IPS-18a (cell line): ENCODE data around the gene UBA5.

Source experiments
- H3K27ac ChIP-seq: one replicate; pipeline ENCODE4 v1.5.1; 2013; ENCODE audit warnings: low read length
- H3K27me3 ChIP-seq: one replicate; pipeline ENCODE4 v1.6.1; 2013; ENCODE audit warnings: mild to moderate bottlenecking, low read length; ENCODE audit not compliant: control insufficient read depth, insufficient read depth
- H3K36me3 ChIP-seq: one replicate; pipeline ENCODE4 v1.6.1; 2013; ENCODE audit warnings: low read depth, low read length; ENCODE audit not compliant: control insufficient read depth
- H3K4me1 ChIP-seq: one replicate; pipeline ENCODE4 v1.6.1; 2013; ENCODE audit warnings: low read depth, low read length; ENCODE audit not compliant: control insufficient read depth
- H3K4me3 ChIP-seq: one replicate; pipeline ENCODE4 v1.5.1; 2013; ENCODE audit warnings: low read length
- H3K9ac ChIP-seq: one replicate; pipeline ENCODE4 v1.6.1; 2013; ENCODE audit warnings: mild to moderate bottlenecking, low read length, moderate library complexity
- H3K9me3 ChIP-seq: one replicate; pipeline ENCODE4 v1.6.1; 2013; ENCODE audit warnings: low read depth, low read length; ENCODE audit not compliant: control insufficient read depth

Gene UBA5

GRCh38 chr3:132679911-132680310 lies 19.8 kb downstream of the UBA5 start:
- Histone ChIP-seq H3K27ac (no peak overlapping the region), H3K4me1 (no peaks in the 10 kb centered on the region), H3K4me3 (no peak overlapping the region), H3K9me3 (no peaks in the 10 kb centered on the region), H3K36me3 (peaks cover 51% of the 10 kb centered on the region), H3K27me3 (no peaks in the 10 kb centered on the region), H3K9ac (no peak overlapping the region)

GRCh38 chr3:132681421-132681820 lies 21.3 kb downstream of the UBA5 start:
- no peak overlapping the region for H3K9ac ChIP-seq

GRCh38 chr3:132682201-132682600 lies 22.1 kb downstream of the UBA5 start:
- Histone ChIP-seq H3K27me3 (no peaks in the 10 kb centered on the region), H3K27ac (no peak overlapping the region), H3K9me3 (no peaks in the 10 kb centered on the region), H3K4me1 (no peaks in the 10 kb centered on the region), H3K9ac (no peak overlapping the region), H3K36me3 (peaks cover 42% of the 10 kb centered on the region), H3K4me3 (no peak overlapping the region)

More at GRCh38 chr3:132681421-132681820, 21.3 kb downstream of the UBA5 start:
- H3K4me1 ChIP-seq = no peaks in the 10 kb centered on the region
- no peak overlapping the region for H3K27ac ChIP-seq
- no peak overlapping the region for H3K4me3 ChIP-seq
- peaks cover 46% of the 10 kb centered on the region for H3K36me3 ChIP-seq
- no peaks in the 10 kb centered on the region for H3K9me3 ChIP-seq
- no peaks in the 10 kb centered on the region for H3K27me3 ChIP-seq

- Histone ChIP-seq H3K27ac (no peak overlapping the region), H3K4me1 (no peaks in the 10 kb centered on the region), H3K9ac (no peak overlapping the region), H3K27me3 (no peaks in the 10 kb centered on the region), H3K4me3 (no peak overlapping the region), H3K9me3 (no peaks in the 10 kb centered on the region), H3K36me3 (peaks cover 72% of the 10 kb centered on the region)
Observed at GRCh38 chr3:132690040-132690439, 29.9 kb downstream of the UBA5 start.

GRCh38 chr3:132694991-132695390 lies 34.9 kb downstream of the UBA5 start:
- Histone ChIP-seq H3K27ac (no peak overlapping the region), H3K4me3 (no peak overlapping the region), H3K36me3 (peaks cover 59% of the 10 kb centered on the region), H3K9ac (no peak overlapping the region), H3K9me3 (no peaks in the 10 kb centered on the region), H3K27me3 (no peaks in the 10 kb centered on the region), H3K4me1 (no peaks in the 10 kb centered on the region)

GRCh38 chr3:132695422-132695821 lies 35.3 kb downstream of the UBA5 start:
- H3K4me3 ChIP-seq = no peak overlapping the region
- H3K27me3 ChIP-seq = no peaks in the 10 kb centered on the region
- H3K4me1 ChIP-seq = no peaks in the 10 kb centered on the region
- no peak overlapping the region for H3K9ac ChIP-seq
- no peak overlapping the region for H3K27ac ChIP-seq
- H3K36me3 ChIP-seq = peaks cover 59% of the 10 kb centered on the region
- H3K9me3 ChIP-seq = no peaks in the 10 kb centered on the region

- Histone ChIP-seq H3K4me1 (no peaks in the 10 kb centered on the region), H3K9me3 (no peaks in the 10 kb centered on the region), H3K9ac (no peak overlapping the region), H3K27me3 (no peaks in the 10 kb centered on the region), H3K4me3 (no peak overlapping the region), H3K27ac (no peak overlapping the region), H3K36me3 (peaks cover 38% of the 10 kb centered on the region)
Observed at GRCh38 chr3:132703733-132704132, 43.6 kb downstream of the UBA5 start.

GRCh38 chr3:132709761-132710160 lies 49.6 kb downstream of the UBA5 start:
- Histone ChIP-seq H3K9me3 (no peaks in the 10 kb centered on the region), H3K27ac (no peak overlapping the region), H3K36me3 (peaks cover 15% of the 10 kb centered on the region), H3K9ac (no peak overlapping the region), H3K27me3 (no peaks in the 10 kb centered on the region), H3K4me3 (no peak overlapping the region), H3K4me1 (no peaks in the 10 kb centered on the region)

GRCh38 chr3:132710311-132710710 lies 50.2 kb downstream of the UBA5 start:
- Histone ChIP-seq H3K4me3 (no peak overlapping the region), H3K9me3 (no peaks in the 10 kb centered on the region), H3K27me3 (no peaks in the 10 kb centered on the region), H3K4me1 (no peaks in the 10 kb centered on the region), H3K36me3 (peaks cover 19% of the 10 kb centered on the region), H3K9ac (no peak overlapping the region), H3K27ac (no peak overlapping the region)

- Histone ChIP-seq H3K27me3 (no peaks in the 10 kb centered on the region), H3K9me3 (no peaks in the 10 kb centered on the region), H3K4me3 (no peak overlapping the region), H3K36me3 (peaks cover 22% of the 10 kb centered on the region), H3K4me1 (no peaks in the 10 kb centered on the region), H3K27ac (no peak overlapping the region), H3K9ac (no peak overlapping the region)
Observed at GRCh38 chr3:132713977-132714727, 54.0 kb downstream of the UBA5 start.

GRCh38 chr3:132716372-132716771 lies 56.2 kb downstream of the UBA5 start:
- Histone ChIP-seq H3K36me3 (peaks cover 19% of the 10 kb centered on the region), H3K27me3 (no peaks in the 10 kb centered on the region), H3K9ac (no peak overlapping the region), H3K4me3 (no peak overlapping the region), H3K27ac (no peak overlapping the region), H3K4me1 (peaks cover 8% of the 10 kb centered on the region), H3K9me3 (no peaks in the 10 kb centered on the region)

- no peak overlapping the region for H3K27ac ChIP-seq
- no peaks in the 10 kb centered on the region for H3K9me3 ChIP-seq
- peak overlapping the region; percentile 9 for H3K4me3 ChIP-seq
- peaks cover 9% of the 10 kb centered on the region for H3K36me3 ChIP-seq
- peaks cover 11% of the 10 kb centered on the region for H3K4me1 ChIP-seq
- no peaks in the 10 kb centered on the region for H3K27me3 ChIP-seq
- H3K9ac ChIP-seq = no peak overlapping the region
Observed at GRCh38 chr3:132720228-132720627, 60.1 kb downstream of the UBA5 start.
